DOHH2 (cell line): ENCODE data around the gene CACNA2D2.
A peak's percentile ranks its signal among the peaks of the same experiment; 100 is the strongest.

Source experiments
- H3F3A ChIP-seq: fragments of 200-600 bp; sonication (generic), shearing (Covaris generic); 2 replicates; pipeline ENCODE4 v1.6.0; 2016; ENCODE audit warnings: antibody characterized with exemption, mild to moderate bottlenecking; ENCODE audit not compliant: control insufficient read depth, insufficient read depth
- H3K27ac ChIP-seq: fragments of 200-600 bp; sonication (generic); 2 replicates; pipeline ENCODE4 v1.5.1; 2014; ENCODE audit warnings: low read depth, mild to moderate bottlenecking, low read length, moderate library complexity
- H3K27me3 ChIP-seq: fragments of 200-600 bp; sonication (generic); 2 replicates; pipeline ENCODE4 v1.6.1; 2014; ENCODE audit warnings: mild to moderate bottlenecking, low read length, mixed read lengths; ENCODE audit not compliant: control insufficient read depth
- H3K36me3 ChIP-seq: fragments of 200-600 bp; sonication (generic); 2 replicates; pipeline ENCODE4 v1.6.1; 2014; ENCODE audit warnings: mild to moderate bottlenecking, low read length, moderate library complexity, mixed read lengths; ENCODE audit not compliant: control insufficient read depth
- H3K4me1 ChIP-seq: fragments of 200-600 bp; sonication (generic); 2 replicates; pipeline ENCODE4 v1.6.1; 2014; ENCODE audit warnings: mild to moderate bottlenecking, low read length, mixed read lengths; ENCODE audit not compliant: control insufficient read depth
- H3K4me2 ChIP-seq: fragments of 200-600 bp; sonication (generic); 2 replicates; pipeline ENCODE4 v1.6.0; 2014; ENCODE audit warnings: mild to moderate bottlenecking, low read length, moderate library complexity
- H3K4me3 ChIP-seq: fragments of 200-600 bp; sonication (generic); 2 replicates; pipeline ENCODE4 v1.5.1; 2014; ENCODE audit warnings: mild to moderate bottlenecking, low read length, mixed read lengths
- H3K79me2 ChIP-seq: fragments of 200-600 bp; sonication (generic); 2 replicates; pipeline ENCODE4 v1.6.1; 2014; ENCODE audit warnings: mild to moderate bottlenecking, low read length, mixed read lengths; ENCODE audit not compliant: control insufficient read depth
- H3K9me2 ChIP-seq: fragments of 200-600 bp; sonication (generic); replicated peaks from 2 replicates; pipeline ENCODE4 v1.6.1; 2014; ENCODE audit warnings: mild to moderate bottlenecking, low read length, mixed read lengths; ENCODE audit not compliant: control insufficient read depth
- H3K9me3 ChIP-seq: fragments of 200-600 bp; sonication (generic); 2 replicates; pipeline ENCODE4 v1.6.1; 2014; ENCODE audit warnings: antibody characterized with exemption, low read length, mixed read lengths; ENCODE audit not compliant: control insufficient read depth, insufficient read depth
- H4K20me1 ChIP-seq: fragments of 200-600 bp; sonication (generic); 2 replicates; pipeline ENCODE4 v1.6.0; 2014; ENCODE audit warnings: low read depth, mild to moderate bottlenecking, antibody characterized with exemption, low read length, moderate library complexity; ENCODE audit not compliant: control insufficient read depth, insufficient read depth
- CTCF ChIP-seq: fragments of 200-600 bp; sonication (generic); IDR thresholded peaks from one replicate; pipeline ENCODE4 v1.5.1; 2014; ENCODE audit warnings: antibody characterized with exemption, mild to moderate bottlenecking, low read depth, low read length; ENCODE audit not compliant: poor library complexity, severe bottlenecking
- EZH2phosphoT487 ChIP-seq: fragments of 200-600 bp; sonication (generic); IDR thresholded peaks from 2 replicates; pipeline ENCODE4 v1.6.1; 2017; ENCODE audit warnings: borderline replicate concordance, mild to moderate bottlenecking, antibody characterized with exemption, low read length, moderate library complexity, mixed read lengths

CACNA2D2 gene

GRCh38 chr3:50322386-50323091, 180.9 kb downstream of the CACNA2D2 start, which contains the start of gene HYAL2:
Gene HYAL2, minus strand, starts transcription at chr3:50322745. Its CDS starts 2,256 bp downstream, at chr3:50320489.
- H3K4me2 ChIP-seq = peak within 1 kb of the TSS; percentile 56
- no peak for TF ChIP-seq EZH2phosphoT487
- no peak for TF ChIP-seq CTCF
- no peaks in the 10 kb centered on the region for H4K20me1 ChIP-seq
- no peaks in the 10 kb centered on the region for H3K9me2 ChIP-seq
- H3K27me3 ChIP-seq = no peaks in the 10 kb centered on the region
- H3K9me3 ChIP-seq = no peaks in the 10 kb centered on the region
- H3K27ac ChIP-seq = peak within 1 kb of the TSS; percentile 73
- H3F3A ChIP-seq = no peaks in the 10 kb centered on the region; the same call in 1 of the 2 replicates
- H3K4me3 ChIP-seq = peak within 1 kb of the TSS; percentile 97
- H3K79me2 ChIP-seq = peaks cover 19% of the 10 kb centered on the region
- peaks cover 29% of the 10 kb centered on the region for H3K4me1 ChIP-seq
- peaks cover 38% of the 10 kb centered on the region for H3K36me3 ChIP-seq

- no peaks in the 10 kb centered on the region for H3K9me3 ChIP-seq
- peaks cover 14% of the 10 kb centered on the region for H3K79me2 ChIP-seq
- H3K4me2 ChIP-seq = peak overlapping the region; percentile 56
- no peaks in the 10 kb centered on the region for H4K20me1 ChIP-seq
- no peaks in the 10 kb centered on the region for H3K27me3 ChIP-seq
- H3K36me3 ChIP-seq = peaks cover 38% of the 10 kb centered on the region
- peaks cover 29% of the 10 kb centered on the region for H3K4me1 ChIP-seq
- no peak overlapping the region for H3K27ac ChIP-seq
- no peaks in the 10 kb centered on the region; the same call in 1 of the 2 replicates for H3F3A ChIP-seq
- TF ChIP-seq EZH2phosphoT487 (no peak), CTCF (no peak)
- peak overlapping the region; percentile 97 for H3K4me3 ChIP-seq
- H3K9me2 ChIP-seq = no peaks in the 10 kb centered on the region
Observed at GRCh38 chr3:50322115-50322385, 181.4 kb downstream of the CACNA2D2 start.

- Histone ChIP-seq H3F3A (no peaks in the 10 kb centered on the region; the same call in 1 of the 2 replicates), H3K27me3 (no peaks in the 10 kb centered on the region), H3K36me3 (peaks cover 33% of the 10 kb centered on the region), H3K79me2 (peaks cover 9% of the 10 kb centered on the region), H3K27ac (peak overlapping the region; percentile 73), H3K4me2 (peak overlapping the region; percentile 56), H3K9me3 (no peaks in the 10 kb centered on the region), H3K9me2 (no peaks in the 10 kb centered on the region), H4K20me1 (no peaks in the 10 kb centered on the region), H3K4me3 (peak overlapping the region; percentile 97), H3K4me1 (peaks cover 28% of the 10 kb centered on the region)
- TF ChIP-seq CTCF (peak; percentile 78), EZH2phosphoT487 (no peak)
Observed at GRCh38 chr3:50321336-50322114, 181.9 kb downstream of the CACNA2D2 start.
